GM19043 (cell line): Measurements from ENCODE around the gene CHRM1.

Source experiments
- ATAC-seq: cut with Tn5 transposase; IDR thresholded peaks from one replicate; pipeline ENCODE4 v1.9.1; 2021; ENCODE audit warnings: low read depth; ENCODE audit not compliant: unreplicated experiment

The CHRM1 gene

GRCh38 chr11:62926680-62927455 lies 5.7 kb upstream of the CHRM1 start:
- no peak for ATAC-seq

GRCh38 chr11:62925745-62926679 lies 4.8 kb upstream of the CHRM1 start:
- no peak for ATAC-seq

- no peak for ATAC-seq
These were observed 4.1 kb upstream of the CHRM1 start for GRCh38 chr11:62925308-62925707.

- no peak for ATAC-seq
These were observed 2.6 kb upstream of the CHRM1 start for GRCh38 chr11:62923601-62924411.

GRCh38 chr11:62922653-62923431 lies 1.7 kb upstream of the CHRM1 start:
- ATAC-seq, result no peak

GRCh38 chr11:62922189-62922589 lies 1.0 kb upstream of the CHRM1 start:
- ATAC-seq, result no peak

GRCh38 chr11:62921573-62922188 lies 518 bp upstream of the CHRM1 start:
- no peak for ATAC-seq

- no peak for ATAC-seq
These were observed 1.1 kb downstream of the CHRM1 start for GRCh38 chr11:62919898-62920640.

GRCh38 chr11:62919476-62919875 lies 1.7 kb downstream of the CHRM1 start:
- ATAC-seq, result no peak

- no peak for ATAC-seq
These were observed 2.6 kb downstream of the CHRM1 start for GRCh38 chr11:62918531-62918930.

GRCh38 chr11:62917906-62918502 lies 3.2 kb downstream of the CHRM1 start:
- ATAC-seq, result no peak

GRCh38 chr11:62914416-62914815 lies 6.7 kb downstream of the CHRM1 start:
- ATAC-seq, result no peak

GRCh38 chr11:62912268-62912667 lies 8.9 kb downstream of the CHRM1 start:
- no peak for ATAC-seq

GRCh38 chr11:62911137-62912130 lies 9.7 kb downstream of the CHRM1 start:
- no peak for ATAC-seq

- ATAC-seq, result no peak
These were observed 10.9 kb downstream of the CHRM1 start for GRCh38 chr11:62910141-62910882.

- ATAC-seq, result no peak
These were observed 11.9 kb downstream of the CHRM1 start for GRCh38 chr11:62909107-62909894.
